ENCODE measurements around the gene TCHP.

Gene TCHP

DNA sequence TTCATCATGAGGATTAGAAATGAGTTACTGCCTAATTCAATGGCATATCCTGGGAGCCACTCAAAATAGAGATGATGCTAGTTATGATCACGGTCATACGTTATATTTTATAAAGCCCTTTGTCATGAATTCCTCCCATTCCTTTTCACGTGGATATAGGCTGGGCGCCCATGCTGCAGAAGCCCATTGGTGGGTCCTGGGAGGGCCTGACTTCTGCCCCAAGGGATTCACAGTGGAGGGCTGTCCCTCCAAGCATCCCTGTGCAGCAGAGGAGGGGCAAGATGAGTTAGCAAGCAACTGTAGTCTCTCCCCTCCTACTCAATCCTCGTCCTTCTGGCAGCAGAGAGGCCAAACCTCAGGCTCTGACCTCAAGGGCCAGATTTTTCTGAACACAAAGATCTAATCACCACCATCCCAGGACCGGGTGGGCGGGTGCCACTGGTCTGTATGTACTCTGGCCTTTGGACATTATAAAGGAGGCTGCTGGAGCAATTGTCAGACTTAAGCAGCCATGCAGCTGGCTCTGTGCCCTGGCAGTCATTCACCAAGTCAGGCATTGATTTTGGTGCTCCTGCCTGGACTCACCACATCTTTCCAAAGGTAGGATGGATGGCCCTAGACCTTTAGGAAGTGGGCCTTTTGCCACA lies 28.3 kb upstream of the TCHP start:
- peaks cover 13% of the 10 kb centered on the region for H3K4me1 Mint-ChIP-seq (ENCODE audit: low read depth)
- no peak overlapping the region for H3K27ac Mint-ChIP-seq
- no peak overlapping the region for H3K4me3 Mint-ChIP-seq

GRCh38 chr12:109873653-109874052 lies 26.4 kb upstream of the TCHP start:
- H3K9me3 Mint-ChIP-seq: no peaks in the 10 kb centered on the region
- H3K27ac Mint-ChIP-seq: no peak overlapping the region
- no peaks in the 10 kb centered on the region for H3K36me3 Mint-ChIP-seq (ENCODE audit: low read depth)
- no peak overlapping the region for H3K4me3 Mint-ChIP-seq
- H3K4me1 Mint-ChIP-seq (ENCODE audit: low read depth): peaks cover 13% of the 10 kb centered on the region
- H3K27me3 Mint-ChIP-seq (ENCODE audit: low read depth): no peaks in the 10 kb centered on the region
- no peak for DNase-seq (ENCODE audit: low spot score)

More for the DNA sequence above, 28.3 kb upstream of the TCHP start:
- Mint-ChIP-seq H3K27me3 (ENCODE audit: low read depth) (no peaks in the 10 kb centered on the region), H3K9me3 (no peaks in the 10 kb centered on the region), H3K36me3 (ENCODE audit: low read depth) (no peaks in the 10 kb centered on the region)
- no peak for DNase-seq (ENCODE audit: low spot score)

- no peak overlapping the region for H3K4me3 Mint-ChIP-seq
- no peaks in the 10 kb centered on the region for H3K36me3 Mint-ChIP-seq (ENCODE audit: low read depth)
- no peaks in the 10 kb centered on the region for H3K27me3 Mint-ChIP-seq (ENCODE audit: low read depth)
- H3K27ac Mint-ChIP-seq: no peak overlapping the region
- no peaks in the 10 kb centered on the region for H3K9me3 Mint-ChIP-seq
- H3K4me1 Mint-ChIP-seq (ENCODE audit: low read depth): peaks cover 25% of the 10 kb centered on the region
- DNase-seq (ENCODE audit: low spot score): no peak
Measured at GRCh38 chr12:109875572-109876131, 24.4 kb upstream of the TCHP start.

GRCh38 chr12:109876406-109876805 lies 23.7 kb upstream of the TCHP start:
- Mint-ChIP-seq H3K4me1 (ENCODE audit: low read depth) (peaks cover 30% of the 10 kb centered on the region), H3K4me3 (no peak overlapping the region), H3K27me3 (ENCODE audit: low read depth) (no peaks in the 10 kb centered on the region), H3K9me3 (no peaks in the 10 kb centered on the region), H3K36me3 (ENCODE audit: low read depth) (no peaks in the 10 kb centered on the region), H3K27ac (no peak overlapping the region)
- no peak for DNase-seq (ENCODE audit: low spot score)

DNA sequence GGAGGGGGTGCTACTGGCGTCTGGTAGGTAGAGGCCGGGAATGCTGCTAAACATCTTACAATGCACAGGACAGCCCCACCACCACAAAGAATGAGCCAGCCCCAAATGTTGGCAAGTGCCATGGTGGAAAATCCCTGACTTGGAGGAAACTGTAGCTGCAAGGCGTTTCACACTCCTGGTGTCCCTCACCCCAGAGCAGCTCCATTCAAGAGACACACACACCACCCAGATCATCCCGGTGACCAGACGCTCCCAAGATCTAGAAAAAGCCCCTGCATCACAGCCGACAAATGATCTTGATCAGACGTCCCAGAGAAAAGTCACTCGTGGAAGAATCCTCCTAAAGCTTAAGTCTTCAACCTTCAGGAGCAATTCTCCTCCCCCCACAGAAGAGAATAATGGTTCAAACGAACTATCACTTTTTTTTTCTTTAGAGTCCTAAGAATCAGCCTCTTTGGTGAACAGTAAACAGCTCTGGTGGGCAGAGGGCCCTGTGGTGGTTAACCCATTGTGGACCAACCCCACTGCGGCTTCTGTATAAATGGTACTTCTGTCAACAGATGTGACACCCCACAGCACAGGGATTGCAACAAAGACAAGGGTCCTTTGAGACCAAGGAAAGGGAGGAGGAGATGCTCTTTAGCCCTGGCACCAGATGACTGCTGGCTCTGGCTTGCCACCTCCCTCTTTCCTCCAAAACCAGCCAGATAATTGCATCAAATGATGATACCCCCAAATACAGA lies 22.4 kb upstream of the TCHP start:
- Mint-ChIP-seq H3K9me3 (no peaks in the 10 kb centered on the region), H3K4me1 (ENCODE audit: low read depth) (peaks cover 27% of the 10 kb centered on the region), H3K27ac (no peak overlapping the region), H3K4me3 (peak overlapping the region; percentile 24), H3K36me3 (ENCODE audit: low read depth) (no peaks in the 10 kb centered on the region), H3K27me3 (ENCODE audit: low read depth) (peaks cover 5% of the 10 kb centered on the region)
- DNase-seq (ENCODE audit: low spot score): no peak

DNA sequence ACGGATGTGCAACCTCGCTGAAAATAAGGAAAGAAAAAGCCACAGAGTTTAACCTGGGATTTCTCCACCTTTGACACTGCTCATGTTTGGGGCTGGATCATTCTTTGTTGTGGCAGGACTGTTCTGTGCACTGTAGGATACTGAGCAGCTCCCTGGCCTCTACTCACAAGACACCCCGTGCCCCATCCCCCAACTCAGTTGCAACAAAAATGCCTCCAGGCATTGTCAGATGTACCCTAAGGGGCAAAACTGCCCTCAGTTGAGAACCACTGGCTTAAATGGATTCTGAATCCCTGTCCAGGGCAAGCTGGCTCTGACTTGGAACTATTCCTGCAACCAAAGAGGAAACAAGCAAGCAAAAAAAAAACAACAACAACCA lies 21.8 kb upstream of the TCHP start:
- peaks cover 5% of the 10 kb centered on the region for H3K27me3 Mint-ChIP-seq (ENCODE audit: low read depth)
- no peak for DNase-seq (ENCODE audit: low spot score)
- no peaks in the 10 kb centered on the region for H3K36me3 Mint-ChIP-seq (ENCODE audit: low read depth)
- H3K4me1 Mint-ChIP-seq (ENCODE audit: low read depth): peaks cover 30% of the 10 kb centered on the region
- no peak overlapping the region for H3K27ac Mint-ChIP-seq
- H3K9me3 Mint-ChIP-seq: no peaks in the 10 kb centered on the region
- peak overlapping the region; percentile 96 for H3K4me3 Mint-ChIP-seq

GRCh38 chr12:109878749-109879148 lies 21.3 kb upstream of the TCHP start:
- H3K4me3 Mint-ChIP-seq: peak overlapping the region; percentile 96
- H3K36me3 Mint-ChIP-seq (ENCODE audit: low read depth): no peaks in the 10 kb centered on the region
- no peak for DNase-seq (ENCODE audit: low spot score)
- no peak overlapping the region for H3K27ac Mint-ChIP-seq
- H3K9me3 Mint-ChIP-seq: no peaks in the 10 kb centered on the region
- peaks cover 35% of the 10 kb centered on the region for H3K4me1 Mint-ChIP-seq (ENCODE audit: low read depth)
- peaks cover 10% of the 10 kb centered on the region for H3K27me3 Mint-ChIP-seq (ENCODE audit: low read depth)

- H3K36me3 Mint-ChIP-seq (ENCODE audit: low read depth): no peaks in the 10 kb centered on the region
- H3K9me3 Mint-ChIP-seq: no peaks in the 10 kb centered on the region
- H3K27ac Mint-ChIP-seq: peak overlapping the region; percentile 93
- peak overlapping the region; percentile 96 for H3K4me3 Mint-ChIP-seq
- H3K4me1 Mint-ChIP-seq (ENCODE audit: low read depth): peaks cover 37% of the 10 kb centered on the region
- DNase-seq (ENCODE audit: low spot score): no peak
- H3K27me3 Mint-ChIP-seq (ENCODE audit: low read depth): peaks cover 11% of the 10 kb centered on the region
Measured at GRCh38 chr12:109879351-109880042, 20.6 kb upstream of the TCHP start.

DNA sequence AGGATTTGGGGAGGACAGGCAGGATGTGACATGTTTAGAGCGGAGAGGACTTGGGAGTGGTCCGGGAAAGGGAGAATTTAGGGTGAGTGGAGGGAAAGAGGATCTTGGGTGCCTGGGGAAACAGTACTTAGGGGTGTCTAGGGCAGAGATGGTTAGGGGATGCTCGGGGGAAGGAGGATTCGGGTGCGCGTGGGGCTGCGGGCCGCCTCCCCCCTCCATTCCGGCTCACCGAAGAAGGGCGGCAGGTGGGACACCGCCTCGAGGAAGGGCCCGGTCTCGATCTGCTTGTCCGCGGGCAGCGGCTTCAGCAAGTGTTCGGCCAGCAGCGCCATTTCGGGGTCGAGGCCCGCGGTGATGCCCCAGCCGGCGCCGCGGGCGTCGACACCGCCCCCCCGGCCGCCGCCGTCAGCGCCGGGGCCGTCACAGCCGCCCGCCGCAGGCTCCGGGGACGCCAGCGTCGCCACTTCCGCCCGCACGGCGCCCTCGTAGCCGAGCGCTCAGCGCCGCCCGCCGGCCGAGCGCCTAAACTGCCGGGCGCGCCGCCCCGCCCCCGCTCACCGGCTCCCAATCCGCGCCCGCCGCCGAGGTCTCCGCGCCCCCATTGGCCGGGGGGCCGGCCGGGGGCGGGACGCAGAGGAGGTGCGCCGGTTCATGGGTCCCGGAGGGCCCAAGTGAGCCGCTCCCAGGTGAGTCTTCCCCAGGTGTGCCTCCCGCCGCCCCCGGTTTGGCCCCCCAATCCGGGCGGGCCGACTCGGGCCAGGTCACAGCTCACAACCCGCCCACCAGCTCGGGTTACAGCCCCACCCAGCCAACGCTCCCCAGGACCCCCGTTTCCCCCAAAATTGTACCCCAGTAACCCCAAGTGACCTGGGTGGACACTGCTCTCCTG lies 19.8 kb upstream of the TCHP start, which contains the start of gene GLTP:
Gene GLTP (minus strand): TSS at position 499 of the 889 bp plus-strand sequence. CDS start 167 bp downstream, at position 332.
- Mint-ChIP-seq H3K27ac (peak within 1 kb of the TSS; percentile 93), H3K4me3 (peak within 1 kb of the TSS; percentile 96), H3K27me3 (ENCODE audit: low read depth) (peaks cover 14% of the 10 kb centered on the region), H3K4me1 (ENCODE audit: low read depth) (peaks cover 36% of the 10 kb centered on the region), H3K9me3 (no peaks in the 10 kb centered on the region), H3K36me3 (ENCODE audit: low read depth) (no peaks in the 10 kb centered on the region)
- DNase-seq (ENCODE audit: low spot score): peak; percentile 93

DNA sequence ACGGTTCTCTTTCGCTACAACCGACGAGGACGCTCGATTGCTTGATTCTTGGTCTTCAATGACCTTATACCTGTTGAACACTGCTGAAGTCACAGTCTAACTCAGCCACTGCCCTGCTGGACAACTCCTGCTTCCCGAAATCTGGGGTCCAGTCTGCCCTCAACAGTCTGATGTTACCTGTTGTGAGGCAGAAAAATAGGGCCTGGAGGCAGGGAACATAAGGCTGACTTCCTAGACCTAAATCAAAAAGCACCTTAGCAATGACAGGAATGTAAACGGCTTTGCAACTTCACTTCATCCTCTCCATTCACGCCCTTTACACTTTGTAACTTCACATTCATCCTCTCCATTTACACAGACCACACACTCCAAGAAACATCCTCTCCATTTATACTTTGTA lies 19.1 kb upstream of the TCHP start:
- Mint-ChIP-seq H3K36me3 (ENCODE audit: low read depth) (no peaks in the 10 kb centered on the region), H3K27me3 (ENCODE audit: low read depth) (peaks cover 14% of the 10 kb centered on the region), H3K9me3 (no peaks in the 10 kb centered on the region), H3K4me1 (ENCODE audit: low read depth) (peaks cover 32% of the 10 kb centered on the region), H3K27ac (peak overlapping the region; percentile 74), H3K4me3 (peak overlapping the region; percentile 74)
- no peak for DNase-seq (ENCODE audit: low spot score)

- Mint-ChIP-seq H3K4me3 (peak overlapping the region; percentile 74), H3K27me3 (ENCODE audit: low read depth) (peaks cover 14% of the 10 kb centered on the region), H3K27ac (no peak overlapping the region), H3K4me1 (ENCODE audit: low read depth) (peaks cover 32% of the 10 kb centered on the region), H3K36me3 (ENCODE audit: low read depth) (no peaks in the 10 kb centered on the region), H3K9me3 (no peaks in the 10 kb centered on the region)
- no peak for DNase-seq (ENCODE audit: low spot score)
Measured at GRCh38 chr12:109881752-109882151, 18.3 kb upstream of the TCHP start.

DNA sequence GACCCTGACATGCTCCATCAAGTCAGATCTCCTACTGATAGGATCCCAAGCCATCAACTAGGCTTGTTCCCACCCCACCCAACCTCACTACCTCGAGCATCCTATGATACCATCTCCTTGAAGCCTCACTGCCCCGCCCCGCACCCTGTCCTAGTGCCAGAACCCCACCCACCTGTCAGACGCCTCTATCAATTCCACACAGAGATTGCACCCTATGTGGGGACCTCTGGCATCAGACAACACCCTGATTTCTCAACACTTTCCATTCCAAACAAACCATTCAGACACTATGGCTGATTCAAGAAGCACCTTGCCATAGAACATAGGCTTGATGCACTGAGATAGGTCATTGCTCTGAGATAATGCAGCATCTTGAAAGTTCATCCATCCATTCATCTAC lies 16.6 kb upstream of the TCHP start:
- Mint-ChIP-seq H3K36me3 (ENCODE audit: low read depth) (peaks cover 1% of the 10 kb centered on the region), H3K9me3 (no peaks in the 10 kb centered on the region), H3K4me1 (ENCODE audit: low read depth) (peaks cover 40% of the 10 kb centered on the region), H3K4me3 (no peak overlapping the region), H3K27me3 (ENCODE audit: low read depth) (peaks cover 14% of the 10 kb centered on the region), H3K27ac (no peak overlapping the region)
- no peak for DNase-seq (ENCODE audit: low spot score)

DNA sequence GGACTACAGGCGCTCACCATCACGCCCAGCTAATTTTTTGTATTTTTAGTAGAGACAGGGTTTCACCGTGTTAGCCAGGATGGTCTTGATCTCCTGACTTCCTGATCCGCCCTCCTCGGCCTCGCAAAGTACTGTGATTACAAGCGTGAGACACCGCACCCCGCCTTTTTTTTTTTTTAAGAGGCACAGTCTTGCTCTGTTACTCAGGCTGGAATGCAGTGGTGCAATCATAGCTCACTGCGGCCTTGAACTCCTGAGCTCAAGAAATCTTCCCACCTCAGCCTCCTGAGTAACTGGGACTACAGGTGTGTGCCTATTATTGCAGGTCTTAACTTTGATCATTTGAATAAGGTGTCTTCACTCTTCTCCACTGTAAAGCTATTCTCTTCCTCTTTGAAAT lies 14.5 kb upstream of the TCHP start:
- Mint-ChIP-seq H3K4me1 (ENCODE audit: low read depth) (peaks cover 42% of the 10 kb centered on the region), H3K27ac (no peak overlapping the region), H3K27me3 (ENCODE audit: low read depth) (peaks cover 14% of the 10 kb centered on the region), H3K36me3 (ENCODE audit: low read depth) (peaks cover 2% of the 10 kb centered on the region), H3K9me3 (no peaks in the 10 kb centered on the region), H3K4me3 (no peak overlapping the region)
- DNase-seq (ENCODE audit: low spot score): no peak
